Middle frontal gyrus (tissue), 1 donor: ENCODE results near the gene TAS2R14.

Source experiments
- DNase-seq: peaks from one replicate; pipeline ENCODE4 v3.0.0-alpha.2; 2015; ENCODE audit warnings: low spot score; ENCODE audit errors: extremely low spot score

TAS2R14 gene

GRCh38 chr12:10909462-10909861 is 29.6 kb downstream of the TAS2R14 start, which contains the start of gene TAS2R13:
Gene TAS2R13, minus strand, starts transcription at chr12:10909562. Its CDS starts 264 bp downstream, at chr12:10909298.
- DNase-seq = no peak

DNA sequence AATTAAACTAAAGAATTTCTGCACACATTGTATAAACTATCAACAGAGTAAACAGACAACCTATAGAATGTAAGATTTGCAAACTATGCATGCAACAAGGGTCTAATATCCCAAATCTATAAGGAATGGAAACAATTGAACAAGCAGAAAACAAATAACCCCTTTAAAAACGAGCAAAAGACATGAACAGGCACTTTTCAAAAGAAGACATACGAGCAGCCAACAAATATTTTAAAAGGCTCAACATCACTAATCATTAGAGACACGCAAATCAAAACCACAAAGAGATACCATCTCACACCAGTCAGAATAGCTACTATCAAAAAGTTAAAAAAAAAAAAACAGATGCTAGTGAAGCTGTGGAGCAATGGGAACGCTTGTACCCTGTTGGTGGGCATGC is 34.4 kb downstream of the TAS2R14 start:
- DNase-seq = no peak

GRCh38 chr12:10901427-10901826 is 37.6 kb downstream of the TAS2R14 start:
- DNase-seq = no peak

GRCh38 chr12:10900972-10901371 is 38.1 kb downstream of the TAS2R14 start:
- no peak for DNase-seq

GRCh38 chr12:10900530-10900929 is 38.5 kb downstream of the TAS2R14 start:
- no peak for DNase-seq

GRCh38 chr12:10896854-10897253 is 42.2 kb downstream of the TAS2R14 start:
- DNase-seq = no peak

DNA sequence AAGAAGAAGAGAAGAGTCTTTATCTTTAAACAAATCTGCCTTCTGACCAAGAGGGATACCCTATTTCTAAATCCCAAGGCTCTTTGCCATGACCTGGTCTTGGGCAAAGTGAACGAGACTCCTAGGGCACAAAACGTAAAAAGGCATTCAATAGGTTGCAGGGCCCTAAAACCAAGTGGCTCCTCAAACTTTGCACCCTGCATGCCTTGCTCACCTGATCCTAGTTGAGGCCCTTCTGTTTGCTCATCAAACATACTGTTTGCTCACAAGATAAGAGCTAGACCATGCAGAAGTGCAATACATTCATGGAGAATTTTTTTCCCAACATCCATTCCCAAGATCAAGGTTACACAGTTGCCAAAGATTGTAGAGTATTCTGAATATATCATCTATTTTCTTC is 47.1 kb downstream of the TAS2R14 start:
- no peak for DNase-seq

DNA sequence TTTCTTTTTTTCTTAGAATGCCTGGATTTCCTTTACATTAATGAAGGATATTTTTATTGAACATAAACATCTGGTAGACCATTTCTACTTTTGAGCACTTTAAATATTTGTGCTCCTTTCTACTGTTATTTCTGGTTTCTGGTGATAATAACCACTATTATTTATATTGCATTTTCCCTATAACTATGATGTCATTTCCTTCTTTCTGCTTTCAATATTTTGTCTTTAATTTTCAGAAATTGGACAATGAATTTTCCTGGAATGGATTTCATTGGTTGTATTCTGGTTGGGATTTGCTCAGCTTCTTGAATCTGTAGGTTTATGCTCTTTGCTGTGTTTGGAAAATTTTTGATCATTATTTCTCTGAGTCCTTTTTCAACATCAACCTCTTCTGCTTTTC is 49.8 kb downstream of the TAS2R14 start:
- no peak for DNase-seq
